ENCODE data around the gene KLK4. TPM values are rescaled to one million over a fixed set of nuclear protein-coding genes. Genes with fewer than 3 reads are reported as not detected.

KLK4 gene
- total and polyA plus RNA-seq, 2 of the 4 experiments (the other 2 are of a cell fraction): not detected

- POLR2A ChIA-PET (ENCODE audit: unreplicated experiment): no interaction called here
- Histone ChIP-seq H2AFZ (replicated peaks; ENCODE audit: low read length, poor library complexity) (peak overlapping the region; percentile 39), H2BK15ac (ENCODE audit: low read depth, low read length) (no peak overlapping the region)
Measured at GRCh38 chr19:50921426-50922316, 10.5 kb upstream of the KLK4 start.

More at GRCh38 chr19:50921426-50922316, 10.5 kb upstream of the KLK4 start:
- WGBS, 2 experiments (ENCODE audit: extremely low coverage in 2 of 2, insufficient read length in 1 of 2): 0% methylated on average over 1 of the region's 12 CpGs; no CpG with 5 or more reads in 1 of the 2 experiments
- H3K36me3 ChIP-seq (ENCODE audit: control insufficient read depth, insufficient read depth, low read length): no peaks in the 10 kb centered on the region
- H4K8ac ChIP-seq (ENCODE audit: low read depth in 2 of 2, low read length in 2 of 2): no peak overlapping the region
- no peaks in the 10 kb centered on the region for H3K4me1 ChIP-seq (ENCODE audit: control insufficient read depth, insufficient read depth, low read length)
- no peaks in the 10 kb centered on the region for H3K9me3 ChIP-seq (ENCODE audit: control insufficient read depth, insufficient read depth, low read length)
- intact Hi-C loops (cut with micrococcal nuclease): loop anchor here (1.0 to 10.0 kb wide), 6 partner anchors 15 to 564 kb away; partner anchors contain the start of gene CLEC11A
- no peak for DNase-seq
- H2AK9ac ChIP-seq (replicated peaks; ENCODE audit: low read depth, low read length, poor library complexity): peak overlapping the region; percentile 58
- no peaks in the 10 kb centered on the region for H3K79me1 ChIP-seq (ENCODE audit: low read depth in 1 of 2, low read length in 2 of 2)
- BruUV-seq (replicated peaks): no TSS peak
- no peak overlapping the region for H2BK20ac ChIP-seq (ENCODE audit: low read depth, low read length)
- H3K4me2 ChIP-seq (ENCODE audit: low read depth, low read length): no peak overlapping the region
- CTCF ChIA-PET: interaction anchor here (0.6 to 1.6 kb wide), 9 partner anchors 9 to 553 kb away, joined by 3 to 8 read pairs (median 3); partner anchors contain the start of gene KLK4
- H3K9ac ChIP-seq (ENCODE audit: low read depth, low read length): no peak overlapping the region
- no peak overlapping the region for H4K91ac ChIP-seq (ENCODE audit: insufficient read depth, low read depth, low read length)
- no peak overlapping the region for H4K5ac ChIP-seq (ENCODE audit: low read depth, low read length)
- no peak overlapping the region for H3K56ac ChIP-seq (ENCODE audit: extremely low read depth, insufficient read depth, low read length)
- no peak overlapping the region for H3K18ac ChIP-seq (ENCODE audit: low read depth, low read length)
- no peak overlapping the region for H3K27ac ChIP-seq (ENCODE audit: insufficient read depth, low read length)
- H3K9me1 ChIP-seq (ENCODE audit: insufficient read depth, low read length): no peaks in the 10 kb centered on the region
- H2BK5ac ChIP-seq (ENCODE audit: low read depth, low read length, poor library complexity, severe bottlenecking): no peak overlapping the region
- no peak overlapping the region for H3K14ac ChIP-seq (replicated peaks; ENCODE audit: low read depth, low read length)
- TF ChIP-seq POLR2A (IDR thresholded peaks at IDR 0.05; ENCODE audit: low read depth, low read length): no peak
- no peak for TF ChIP-seq RCOR1 (IDR thresholded peaks at IDR 0.05; ENCODE audit: insufficient replicate concordance, low read length)
- no peak for TF ChIP-seq BHLHE40 (IDR thresholded peaks at IDR 0.05; ENCODE audit: low read depth, low read length)
- no peak for TF ChIP-seq RAD21 (IDR thresholded peaks at IDR 0.05; ENCODE audit: low read length)
- TF ChIP-seq MAZ (IDR thresholded peaks at IDR 0.05; ENCODE audit: borderline replicate concordance, low read depth, low read length): no peak
- no peak for TF ChIP-seq NFE2L2 (IDR thresholded peaks at IDR 0.05; ENCODE audit: low read depth, low read length)
- no peak for TF ChIP-seq CHD1 (IDR thresholded peaks at IDR 0.05; ENCODE audit: low read depth, low read length)
- TF ChIP-seq CTCF (conservative IDR thresholded peaks at IDR 0.05; ENCODE audit: low read depth, low read length): no peak
- TF ChIP-seq FOS (IDR thresholded peaks at IDR 0.05; ENCODE audit: low read depth, low read length): no peak
- no peak for TF ChIP-seq MAFK (IDR thresholded peaks at IDR 0.05; ENCODE audit: low read depth, low read length)
- TF ChIP-seq SMC3 (IDR thresholded peaks at IDR 0.05; ENCODE audit: low read depth, low read length): no peak
- no peak for ATAC-seq (ENCODE audit: low read depth)
- H2BK120ac ChIP-seq (ENCODE audit: low read depth, low read length): no peak overlapping the region
- no peaks in the 10 kb centered on the region for H4K20me1 ChIP-seq (ENCODE audit: insufficient read depth, low read length)
- H3K27me3 ChIP-seq (ENCODE audit: control insufficient read depth, insufficient read depth, low read length): no peaks in the 10 kb centered on the region; the same call in 1 of the 2 replicates
- H2AK5ac ChIP-seq (ENCODE audit: low read depth, low read length): no peak overlapping the region
- no peak overlapping the region for H3K4ac ChIP-seq (ENCODE audit: low read depth, low read length)
- dilution Hi-C loops (cut with HindIII; ENCODE audit: low sequenced_read_pairs, unreplicated experiment): no loop called here
- H3K4me3 ChIP-seq (ENCODE audit: insufficient read depth, low read depth, low read length): no peak overlapping the region
- no peak overlapping the region for H3K23ac ChIP-seq (ENCODE audit: low read depth, low read length)
- in situ Hi-C loops (cut with MboI; ENCODE audit: low sequenced_read_pairs): loop anchor here (10.0 kb wide), 1 partner anchor 557 kb away; the partner anchor contains the start of gene NAPSA

Data from IMR-90 (cell line).